Upper lobe of left lung (tissue), 4 donors: ENCODE results near the gene CIB4.

Experiments
- CTCF ChIP-seq, 6 experiments: fragments of 450-650 bp in 4 of 6; fragments of 200-600 bp in 2 of 6; sonication (generic) in 2 of 6; IDR thresholded peaks; one replicate each; pipeline ENCODE4 v1.5.1; 2016 to 2019; ENCODE audit warnings: antibody characterized with exemption in 6 of 6
- POLR2A ChIP-seq, 4 donors: fragments of 450-650 bp; IDR thresholded peaks; one replicate each; pipeline ENCODE4 v1.5.1; 2016 to 2017; ENCODE audit warnings: antibody characterized with exemption in 4 of 4, mild to moderate bottlenecking in 2 of 4

DNA sequence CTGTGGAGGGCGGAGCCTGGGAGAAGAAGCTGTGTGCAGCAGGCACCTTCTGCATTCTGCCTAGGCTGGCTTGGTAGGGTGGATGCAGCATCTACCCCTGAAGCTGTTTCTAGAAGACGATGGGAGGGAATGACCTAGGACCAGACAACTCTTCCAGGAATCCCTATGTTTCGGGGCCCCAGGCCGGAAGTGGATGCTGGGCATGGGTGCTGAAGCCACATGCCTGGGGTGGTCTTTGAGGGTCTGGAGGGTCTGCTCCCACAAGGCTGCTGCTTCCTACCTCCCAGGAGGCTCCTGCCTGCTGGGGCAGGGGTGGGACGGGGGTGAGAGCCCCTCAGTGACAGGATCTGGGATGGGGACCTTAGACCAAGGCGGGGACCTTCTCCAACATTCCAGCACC is 61.0 kb downstream of the CIB4 start:
- TF ChIP-seq POLR2A (IDR thresholded peaks at IDR 0.05) (no peak), CTCF (IDR thresholded peaks at IDR 0.05) (no peak)
